ENCODE measurements around the gene TK2. TPM values are rescaled to one million over a fixed set of nuclear protein-coding genes. Genes with fewer than 3 reads are reported as not detected.

TK2 gene
- total RNA-seq, 1 experiment from 2014 or later = 31.2 TPM

GRCh38 chr16:66470556-66470955, 79.4 kb downstream of the TK2 start:
- POLR2A ChIA-PET = no interaction called here
- no peaks in the 10 kb centered on the region for H3K36me3 Mint-ChIP-seq (ENCODE audit: insufficient read depth, unreplicated experiment)

DNA sequence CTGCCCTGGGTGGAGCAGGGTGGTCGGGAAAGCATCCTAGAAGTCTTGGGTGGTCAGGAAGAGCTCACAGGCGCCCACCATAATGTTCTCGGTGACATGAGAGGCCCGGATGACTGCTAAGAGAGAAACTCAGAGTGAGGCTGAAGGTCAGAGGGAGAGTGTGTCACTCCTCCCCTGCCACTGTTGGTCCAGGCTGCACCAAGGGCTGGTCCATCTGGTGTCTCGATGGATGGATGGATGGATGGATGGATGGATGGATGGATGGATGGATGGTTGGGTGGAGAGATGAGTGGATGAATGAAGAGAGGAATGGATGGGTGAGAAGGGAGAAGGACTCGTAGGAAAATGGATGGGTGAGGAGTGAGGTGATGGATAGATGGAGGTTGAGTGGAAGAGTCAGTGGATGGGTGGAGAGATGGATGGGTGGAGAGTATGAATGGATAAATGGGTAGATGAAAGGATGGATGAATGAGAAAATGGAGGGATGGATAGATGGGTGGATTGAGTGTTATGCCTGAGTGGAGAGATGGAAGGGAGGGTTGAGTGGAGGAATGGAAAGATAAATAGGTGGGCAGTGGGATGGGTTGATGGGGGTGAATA, 79.9 kb downstream of the TK2 start:
- peaks cover 6% of the 10 kb centered on the region for H3K4me1 Mint-ChIP-seq (ENCODE audit: insufficient read depth, unreplicated experiment)
- intact Hi-C loops (cut with micrococcal nuclease) = no loop called here
- ChIA-PET POLR2A (interaction anchor here (0.6 kb wide), 1 partner anchor 11 kb away, joined by 3 read pairs; no protein-coding TSS in a partner anchor), CTCF (interaction anchor here (0.6 kb wide), 1 partner anchor 55 kb away, joined by 3 read pairs; no protein-coding TSS in a partner anchor)
- no peaks in the 10 kb centered on the region for H3K36me3 Mint-ChIP-seq (ENCODE audit: insufficient read depth, unreplicated experiment)
- TF ChIP-seq, protein P1, sequence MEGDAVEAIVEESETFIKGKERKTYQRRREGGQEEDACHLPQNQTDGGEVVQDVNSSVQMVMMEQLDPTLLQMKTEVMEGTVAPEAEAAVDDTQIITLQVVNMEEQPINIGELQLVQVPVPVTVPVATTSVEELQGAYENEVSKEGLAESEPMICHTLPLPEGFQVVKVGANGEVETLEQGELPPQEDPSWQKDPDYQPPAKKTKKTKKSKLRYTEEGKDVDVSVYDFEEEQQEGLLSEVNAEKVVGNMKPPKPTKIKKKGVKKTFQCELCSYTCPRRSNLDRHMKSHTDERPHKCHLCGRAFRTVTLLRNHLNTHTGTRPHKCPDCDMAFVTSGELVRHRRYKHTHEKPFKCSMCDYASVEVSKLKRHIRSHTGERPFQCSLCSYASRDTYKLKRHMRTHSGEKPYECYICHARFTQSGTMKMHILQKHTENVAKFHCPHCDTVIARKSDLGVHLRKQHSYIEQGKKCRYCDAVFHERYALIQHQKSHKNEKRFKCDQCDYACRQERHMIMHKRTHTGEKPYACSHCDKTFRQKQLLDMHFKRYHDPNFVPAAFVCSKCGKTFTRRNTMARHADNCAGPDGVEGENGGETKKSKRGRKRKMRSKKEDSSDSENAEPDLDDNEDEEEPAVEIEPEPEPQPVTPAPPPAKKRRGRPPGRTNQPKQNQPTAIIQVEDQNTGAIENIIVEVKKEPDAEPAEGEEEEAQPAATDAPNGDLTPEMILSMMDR (IDR thresholded peaks at IDR 0.05; ENCODE audit: unreplicated experiment) = no peak
- H3K27me3 Mint-ChIP-seq (ENCODE audit: insufficient read depth, unreplicated experiment) = no peaks in the 10 kb centered on the region
- H3K9me3 Mint-ChIP-seq (ENCODE audit: unreplicated experiment) = no peaks in the 10 kb centered on the region
- no TSS peak for BruUV-seq (replicated peaks)
- H3K27ac Mint-ChIP-seq (ENCODE audit: low read depth, unreplicated experiment) = no peak overlapping the region
- no peak for DNase-seq (ENCODE audit: unreplicated experiment)
- H3K4me3 Mint-ChIP-seq (ENCODE audit: unreplicated experiment) = no peak overlapping the region

More at GRCh38 chr16:66470556-66470955, 79.4 kb downstream of the TK2 start:
- Mint-ChIP-seq H3K9me3 (ENCODE audit: unreplicated experiment) (no peaks in the 10 kb centered on the region), H3K27ac (ENCODE audit: low read depth, unreplicated experiment) (no peak overlapping the region), H3K4me3 (ENCODE audit: unreplicated experiment) (no peak overlapping the region), H3K4me1 (ENCODE audit: insufficient read depth, unreplicated experiment) (peaks cover 6% of the 10 kb centered on the region), H3K27me3 (ENCODE audit: insufficient read depth, unreplicated experiment) (no peaks in the 10 kb centered on the region)
- intact Hi-C loops (cut with micrococcal nuclease) = no loop called here
- no peak for DNase-seq (ENCODE audit: unreplicated experiment)
- CTCF ChIA-PET = interaction anchor here (0.6 to 7.1 kb wide), 3 partner anchors 9 to 64 kb away, joined by 3 to 61 read pairs (median 3); no protein-coding TSS in a partner anchor
- no TSS peak for BruUV-seq (replicated peaks)
- TF ChIP-seq, protein P1 (IDR thresholded peaks at IDR 0.05; ENCODE audit: unreplicated experiment) = no peak

DNA sequence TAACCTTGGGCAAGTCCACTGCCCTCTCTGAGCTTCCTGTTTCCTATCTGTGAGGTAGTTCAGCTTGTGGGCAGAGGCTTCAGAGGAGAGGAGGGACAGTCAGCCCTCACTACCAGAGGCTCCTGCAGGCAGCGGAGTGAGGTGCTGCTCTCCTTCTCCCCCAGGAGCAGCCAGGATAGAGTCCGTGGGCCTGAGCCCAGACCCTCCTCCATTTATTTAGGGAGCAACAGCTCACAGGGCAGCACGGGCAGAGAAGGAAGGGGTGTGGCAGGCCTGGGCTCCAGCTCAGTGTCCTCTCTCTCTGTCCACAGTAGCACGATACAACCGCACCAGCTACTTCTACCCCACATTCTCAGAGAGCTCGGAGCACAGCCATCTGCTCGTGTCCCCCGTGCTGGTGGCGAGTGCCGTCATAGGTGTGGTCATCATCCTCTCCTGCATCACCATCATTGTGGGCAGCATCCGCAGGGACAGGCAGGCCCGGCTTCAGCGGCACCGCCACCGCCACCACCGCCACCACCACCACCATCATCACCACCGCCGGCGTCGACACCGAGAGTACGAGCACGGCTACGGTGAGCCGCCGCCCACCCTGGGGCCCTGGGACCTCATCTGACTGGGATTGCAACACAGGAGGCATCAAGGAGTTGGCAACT, 80.5 kb downstream of the TK2 start:
- no peaks in the 10 kb centered on the region for H3K27me3 Mint-ChIP-seq (ENCODE audit: insufficient read depth, unreplicated experiment)
- no TSS peak for BruUV-seq (replicated peaks)
- no peaks in the 10 kb centered on the region for H3K9me3 Mint-ChIP-seq (ENCODE audit: unreplicated experiment)
- ChIA-PET CTCF (interaction anchor here (0.6 to 2.1 kb wide), 4 partner anchors 14 to 62 kb away, joined by 3 to 14 read pairs (median 3); no protein-coding TSS in a partner anchor), POLR2A (interaction anchor here (0.6 to 1.2 kb wide), 2 partner anchors 11 to 13 kb away, joined by 3 read pairs; no protein-coding TSS in a partner anchor)
- DNase-seq (ENCODE audit: unreplicated experiment) = no peak
- TF ChIP-seq, protein P1 (IDR thresholded peaks at IDR 0.05; ENCODE audit: unreplicated experiment) = no peak
- H3K4me3 Mint-ChIP-seq (ENCODE audit: unreplicated experiment) = no peak overlapping the region
- H3K27ac Mint-ChIP-seq (ENCODE audit: low read depth, unreplicated experiment) = no peak overlapping the region
- peaks cover 6% of the 10 kb centered on the region for H3K4me1 Mint-ChIP-seq (ENCODE audit: insufficient read depth, unreplicated experiment)
- intact Hi-C loops (cut with micrococcal nuclease) = no loop called here
- no peaks in the 10 kb centered on the region for H3K36me3 Mint-ChIP-seq (ENCODE audit: insufficient read depth, unreplicated experiment)

DNA sequence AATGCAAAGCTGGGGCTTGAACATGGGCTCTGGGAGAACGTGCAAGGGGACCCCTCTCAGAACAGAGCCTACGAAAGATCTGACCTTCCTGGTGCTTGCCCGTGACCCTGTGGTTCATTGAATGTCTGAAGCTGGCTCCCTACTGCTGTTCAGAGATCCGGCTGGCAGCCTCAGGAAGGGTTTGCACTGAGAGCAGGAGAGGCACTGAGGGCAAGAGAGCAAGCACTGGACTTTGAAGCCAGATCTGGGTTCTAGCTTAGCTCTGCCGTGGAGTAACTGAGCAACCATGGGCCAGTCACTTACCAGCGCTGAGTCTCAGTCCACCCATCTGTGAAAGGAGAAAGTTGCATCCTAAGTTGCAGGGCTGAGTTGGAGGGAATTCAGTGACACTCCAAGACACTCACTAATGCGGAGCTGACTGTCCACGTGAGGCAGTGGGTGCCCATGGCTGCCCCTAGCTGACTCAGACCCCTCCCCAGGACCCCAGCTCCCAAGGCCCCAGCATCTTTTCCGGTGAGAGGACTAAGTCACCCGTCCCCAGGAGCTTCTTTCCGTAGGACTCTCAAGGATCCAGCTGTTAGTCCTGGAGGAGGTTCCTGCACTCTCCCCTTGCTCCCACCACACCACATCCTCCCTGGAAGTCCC, 81.5 kb downstream of the TK2 start:
- no peaks in the 10 kb centered on the region for H3K27me3 Mint-ChIP-seq (ENCODE audit: insufficient read depth, unreplicated experiment)
- H3K4me1 Mint-ChIP-seq (ENCODE audit: insufficient read depth, unreplicated experiment) = no peaks in the 10 kb centered on the region
- H3K36me3 Mint-ChIP-seq (ENCODE audit: insufficient read depth, unreplicated experiment) = no peaks in the 10 kb centered on the region
- no peaks in the 10 kb centered on the region for H3K9me3 Mint-ChIP-seq (ENCODE audit: unreplicated experiment)
- intact Hi-C loops (cut with micrococcal nuclease) = no loop called here
- ChIA-PET CTCF (interaction anchor here (0.8 to 2.1 kb wide), 5 partner anchors 15 to 125 kb away, joined by 3 to 14 read pairs (median 4); no protein-coding TSS in a partner anchor), POLR2A (interaction anchor here (1.2 kb wide), 1 partner anchor 13 kb away, joined by 3 read pairs; no protein-coding TSS in a partner anchor)
- BruUV-seq (replicated peaks) = no TSS peak
- H3K27ac Mint-ChIP-seq (ENCODE audit: low read depth, unreplicated experiment) = no peak overlapping the region
- TF ChIP-seq, protein P1 (IDR thresholded peaks at IDR 0.05; ENCODE audit: unreplicated experiment) = no peak
- DNase-seq (ENCODE audit: unreplicated experiment) = no peak
- H3K4me3 Mint-ChIP-seq (ENCODE audit: unreplicated experiment) = no peak overlapping the region

Data from MCF 10A (cell line).